ENCODE results near the gene TSPAN1.

Gene TSPAN1

DNA sequence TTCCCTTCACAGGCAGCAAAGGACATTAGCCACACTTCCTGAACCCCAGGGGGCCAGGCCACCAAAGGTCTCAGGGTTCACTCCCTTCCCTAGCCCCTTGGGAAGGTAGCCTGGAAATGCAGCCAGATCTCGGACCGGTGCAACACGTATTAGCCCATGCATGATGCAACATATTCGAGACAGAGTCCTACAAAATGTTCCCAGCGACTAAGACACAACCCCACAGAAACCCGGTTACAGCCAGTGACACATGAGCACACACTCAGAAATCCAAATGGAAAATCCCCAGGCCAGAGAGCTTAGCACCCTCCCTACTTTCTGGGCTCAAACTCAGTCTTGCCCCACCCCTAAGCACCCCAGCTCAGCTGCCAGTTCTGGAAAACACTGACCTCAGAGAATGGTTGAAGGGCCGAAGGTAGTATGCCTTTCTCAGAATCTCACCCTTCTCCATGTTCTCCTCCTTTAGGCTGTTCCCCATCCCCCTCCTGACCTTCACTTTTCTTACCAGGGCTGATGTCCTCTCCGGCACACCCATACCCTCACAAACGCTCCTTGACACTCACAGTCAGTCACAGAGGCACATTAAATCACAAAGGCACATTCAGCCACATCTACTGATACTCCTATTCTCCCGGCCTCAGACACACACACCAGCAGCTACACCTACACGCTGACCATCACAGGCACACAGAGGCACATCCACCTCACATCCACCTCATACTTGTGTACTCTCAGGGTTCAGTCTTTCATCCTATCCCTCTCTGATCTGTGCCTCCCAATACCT is at the start of gene TSPAN1:
Gene TSPAN1 (plus strand): TSS at position 640 of the 784 bp plus-strand sequence. CDS start 6,021 bp downstream, outside the sequence.
- DNase-seq (ENCODE audit: low read depth in 2 of 2): no peak

DNA sequence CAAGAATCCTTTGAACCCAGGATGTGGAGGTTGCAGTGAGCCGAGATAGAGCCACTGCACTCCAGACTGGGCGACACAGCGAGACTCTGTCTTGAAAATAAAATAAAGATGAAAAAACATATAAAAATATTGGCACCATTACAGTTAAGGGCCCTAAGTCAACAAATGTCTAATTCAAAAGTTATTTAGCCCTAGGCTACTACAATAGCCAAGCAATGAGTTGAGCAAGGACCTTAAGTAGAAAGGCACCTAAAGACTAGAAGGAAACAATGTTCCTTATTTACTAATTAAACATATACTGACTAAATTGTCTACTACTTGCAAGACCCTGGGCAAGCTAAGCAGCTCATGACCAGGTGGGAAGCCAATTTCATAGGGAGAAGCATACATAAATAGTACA is 46.5 kb upstream of the TSPAN1 start:
- no peak for DNase-seq (ENCODE audit: low read depth in 2 of 2)

DNA sequence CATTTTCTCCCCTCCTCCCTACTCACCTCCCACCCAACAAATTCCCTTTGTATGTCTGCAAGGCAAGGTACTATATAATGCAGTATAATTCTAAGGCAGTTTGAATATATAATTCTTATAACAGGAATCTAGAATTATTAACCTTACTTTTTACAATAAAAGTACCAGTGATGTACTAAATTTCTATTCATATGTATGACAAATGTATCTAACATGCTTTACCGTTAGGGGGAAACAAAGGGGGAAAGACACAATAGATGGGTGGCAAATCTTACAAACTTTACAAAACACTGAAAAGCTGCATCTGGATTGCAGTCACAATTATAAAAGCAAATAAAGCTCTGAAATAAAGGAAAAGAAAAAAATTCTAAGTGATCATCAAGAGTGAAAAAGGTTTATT is 44.8 kb upstream of the TSPAN1 start:
- DNase-seq (ENCODE audit: low read depth in 2 of 2): no peak

DNA sequence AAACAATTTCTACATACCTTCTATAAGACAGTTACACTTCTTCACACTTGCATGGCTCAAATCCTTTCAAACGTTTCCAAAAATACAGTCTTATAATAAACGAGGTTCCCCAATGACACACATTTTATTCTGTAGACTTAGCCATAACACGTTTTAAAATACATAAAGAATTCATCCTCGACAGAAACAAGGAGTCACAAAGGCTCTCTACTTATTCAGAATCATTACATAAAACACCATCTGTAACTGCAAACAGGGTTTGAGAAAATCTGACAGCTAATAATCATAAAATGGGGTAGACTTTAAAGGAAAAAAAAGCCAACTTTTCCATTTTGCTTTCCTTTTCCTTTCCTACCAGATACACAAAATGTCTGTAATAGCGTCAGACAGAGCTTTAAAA is 44.3 kb upstream of the TSPAN1 start:
- DNase-seq (ENCODE audit: low read depth in 2 of 2): no peak

GRCh38 chr1:46131093-46131492 is 43.8 kb upstream of the TSPAN1 start:
- no peak for DNase-seq (ENCODE audit: low read depth in 2 of 2)

DNA sequence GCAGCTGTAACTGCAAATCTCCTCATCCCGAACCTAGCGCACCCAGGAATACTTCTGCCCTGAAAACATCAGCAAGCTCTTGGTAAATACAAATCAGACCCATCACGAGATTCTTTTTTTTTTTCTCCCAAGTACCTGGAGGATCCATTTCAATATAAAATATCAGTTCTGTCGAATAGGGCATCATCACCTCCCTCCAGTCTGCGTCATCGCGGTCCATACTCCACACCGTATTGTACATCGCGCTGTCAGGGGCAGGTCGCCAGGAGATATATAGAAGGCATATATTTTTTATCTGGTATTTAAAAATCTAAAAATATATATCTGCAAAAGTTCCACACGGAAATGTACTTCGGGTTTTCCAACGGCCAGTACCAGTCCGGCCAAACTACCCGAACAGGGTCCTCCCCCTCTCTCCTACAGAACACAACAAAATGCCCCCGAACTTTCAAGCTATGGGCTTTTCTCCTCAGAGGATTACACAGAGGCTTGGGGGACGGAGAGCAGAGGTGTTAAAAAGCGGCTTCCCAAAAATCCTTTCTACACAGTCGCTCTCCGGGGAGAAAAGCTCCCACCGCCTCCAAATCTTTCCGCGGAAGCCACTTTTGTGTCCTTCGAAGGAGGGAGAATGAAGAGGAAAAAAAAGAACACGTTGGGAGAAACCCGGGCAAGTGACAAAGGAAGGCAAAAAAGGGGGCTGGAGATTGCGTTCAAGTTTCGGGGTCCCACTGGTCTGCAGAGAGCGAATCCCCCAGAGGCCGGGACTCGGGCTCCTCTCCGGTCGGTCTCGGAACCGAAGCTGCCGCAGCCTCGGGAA is 43.0 kb upstream of the TSPAN1 start:
- peak; percentile 6 to 13 for DNase-seq (ENCODE audit: low read depth in 2 of 2)

DNA sequence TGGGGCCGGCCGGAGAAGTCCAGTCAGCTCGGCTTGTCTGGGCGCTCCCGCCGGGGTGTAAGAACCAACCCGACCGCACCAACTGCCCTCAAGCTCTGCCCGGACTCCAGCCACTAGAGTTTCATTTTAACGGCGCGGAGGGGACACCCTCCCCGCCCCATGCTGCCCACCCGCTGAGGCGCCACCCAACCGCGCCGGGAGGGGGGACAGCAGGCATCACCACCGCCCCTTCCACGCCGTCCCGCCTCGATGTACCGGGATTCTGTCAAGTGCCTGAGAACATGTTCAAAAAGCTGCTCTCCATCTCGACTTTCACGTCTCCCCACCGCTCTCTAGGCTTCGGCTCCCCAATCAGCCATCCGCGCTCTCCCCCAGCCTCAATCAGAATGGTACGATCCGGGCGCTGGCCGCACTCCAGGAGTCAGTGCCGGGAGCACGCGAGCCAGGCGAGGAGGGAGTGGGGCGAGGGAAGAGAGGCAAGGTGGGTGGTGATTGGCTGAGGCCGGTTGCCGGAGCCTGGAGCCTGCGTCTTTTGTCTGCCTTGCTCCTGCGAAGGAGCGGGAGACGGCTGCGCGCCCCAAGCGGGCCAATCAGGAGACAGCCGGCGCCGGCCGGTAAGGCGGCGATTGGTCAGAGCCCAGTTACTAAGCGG is 42.2 kb upstream of the TSPAN1 start, which contains the start of gene PIK3R3:
Gene PIK3R3 (minus strand): TSS at position 101 of the 652 bp plus-strand sequence. CDS start 677 bp downstream, outside the sequence.
- peak; percentile 77 to 90 for DNase-seq (ENCODE audit: low read depth in 2 of 2)

GRCh38 chr1:46133181-46133658 is 41.7 kb upstream of the TSPAN1 start:
- no peak for DNase-seq (ENCODE audit: low read depth in 2 of 2)

DNA sequence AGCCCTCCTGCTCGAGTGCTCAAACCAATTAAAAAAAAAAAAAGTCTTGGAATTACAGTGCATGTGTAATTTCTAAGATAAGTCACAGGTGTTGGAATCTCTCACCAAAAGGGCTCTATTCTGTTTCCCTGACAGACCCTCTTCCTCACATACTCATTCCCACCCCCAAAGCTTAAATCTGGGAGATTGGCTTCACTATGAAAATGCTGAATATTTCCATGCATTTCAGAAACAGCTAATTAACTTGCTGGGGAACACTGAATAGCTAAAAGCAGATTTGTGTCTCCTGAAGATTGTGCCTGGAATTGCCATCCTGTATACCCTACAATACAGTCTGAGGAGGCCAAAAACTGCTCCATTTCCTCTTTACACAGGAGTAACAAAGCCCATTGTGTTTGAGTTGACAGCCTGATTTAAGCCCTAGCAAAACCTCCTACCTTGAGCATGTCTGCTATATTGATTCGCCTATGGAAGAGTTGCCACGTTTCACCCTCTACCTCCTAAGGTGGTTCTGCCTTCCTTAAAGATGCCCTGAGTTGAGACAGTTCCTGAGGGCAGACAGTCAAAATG is 41.0 kb upstream of the TSPAN1 start:
- no peak for DNase-seq (ENCODE audit: low read depth in 2 of 2)

DNA sequence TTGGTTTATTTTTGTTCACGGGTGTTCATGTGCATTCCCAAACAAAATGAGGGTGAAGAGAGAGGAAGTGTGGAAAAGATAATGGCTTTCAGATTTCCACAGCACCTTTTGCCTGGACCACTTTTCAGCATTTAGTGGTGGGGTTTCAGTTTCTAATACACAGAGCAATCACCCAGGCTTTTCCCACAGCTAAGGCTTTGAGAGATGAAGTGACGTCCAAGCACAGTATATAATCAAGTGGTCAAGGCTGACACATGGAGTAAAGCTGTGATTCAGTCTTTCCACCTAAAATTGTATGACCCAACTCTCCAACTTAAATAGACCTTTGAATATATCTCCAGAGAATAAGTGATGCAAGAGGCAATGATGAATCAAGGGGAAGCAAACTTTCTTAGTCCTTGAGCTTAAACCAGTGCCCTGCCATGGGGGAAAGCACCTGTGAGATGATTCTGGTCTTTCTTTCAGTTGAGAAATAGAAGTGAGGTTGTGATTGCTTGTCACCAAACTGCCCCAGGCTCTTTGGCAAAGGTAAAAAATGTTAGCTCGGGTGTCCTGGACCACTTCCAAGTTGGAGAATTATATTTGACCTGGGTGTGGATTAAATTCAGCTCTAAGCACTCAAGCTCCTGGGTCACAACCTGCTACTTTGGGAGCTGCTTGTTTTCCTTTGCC is 40.1 kb upstream of the TSPAN1 start:
- no peak for DNase-seq (ENCODE audit: low read depth in 2 of 2)

GRCh38 chr1:46136711-46137110 is 38.2 kb upstream of the TSPAN1 start:
- no peak for DNase-seq (ENCODE audit: low read depth in 2 of 2)

- no peak for DNase-seq (ENCODE audit: low read depth in 2 of 2)
These were observed 37.0 kb upstream of the TSPAN1 start for GRCh38 chr1:46137916-46138315.

- no peak for DNase-seq (ENCODE audit: low read depth in 2 of 2)
These were observed 26.6 kb upstream of the TSPAN1 start for GRCh38 chr1:46148318-46148717.

DNA sequence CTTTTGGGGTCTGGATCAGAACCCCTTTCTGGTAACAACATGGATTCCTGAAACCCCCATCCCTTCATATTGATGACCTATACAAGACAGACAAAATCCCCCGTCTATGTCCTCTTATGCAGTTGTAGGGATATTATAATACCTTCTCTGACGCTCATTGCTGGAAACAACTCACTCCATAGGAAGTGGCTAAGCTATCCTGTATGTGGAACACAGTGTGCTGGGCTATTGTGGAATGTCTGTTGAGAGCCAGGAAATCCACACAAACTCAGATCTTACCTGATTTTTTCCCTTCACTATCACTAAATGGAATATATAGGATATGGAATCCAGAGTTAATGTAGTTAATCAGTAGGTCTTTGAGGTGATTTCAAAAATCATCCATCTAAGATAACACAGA is 24.8 kb upstream of the TSPAN1 start:
- DNase-seq (ENCODE audit: low read depth in 2 of 2): no peak

- DNase-seq (ENCODE audit: low read depth in 2 of 2): no peak
These were observed 22.9 kb upstream of the TSPAN1 start for GRCh38 chr1:46152016-46152415.

DNA sequence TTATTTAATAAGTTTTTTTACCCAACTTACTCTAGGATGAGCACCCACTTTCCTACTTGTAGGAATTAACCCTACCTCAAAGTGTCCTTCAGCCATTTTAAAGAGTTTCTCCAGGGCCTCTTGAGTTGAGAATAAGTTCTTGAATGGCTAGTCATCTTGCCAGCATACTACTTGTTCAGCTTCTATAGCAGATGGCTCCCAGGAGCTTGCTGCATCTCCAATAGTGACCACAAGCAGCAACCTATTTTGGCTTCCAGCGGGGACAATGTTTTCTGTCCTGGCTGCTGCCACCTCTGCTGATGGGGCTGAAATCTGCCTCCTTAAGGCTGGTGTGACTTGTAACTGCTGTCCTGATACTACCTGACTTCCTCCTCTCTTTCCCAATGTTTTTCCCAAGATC is 21.7 kb upstream of the TSPAN1 start:
- no peak for DNase-seq (ENCODE audit: low read depth in 2 of 2)

GRCh38 chr1:46153732-46154131 is 21.2 kb upstream of the TSPAN1 start:
- DNase-seq (ENCODE audit: low read depth in 2 of 2): no peak

DNA sequence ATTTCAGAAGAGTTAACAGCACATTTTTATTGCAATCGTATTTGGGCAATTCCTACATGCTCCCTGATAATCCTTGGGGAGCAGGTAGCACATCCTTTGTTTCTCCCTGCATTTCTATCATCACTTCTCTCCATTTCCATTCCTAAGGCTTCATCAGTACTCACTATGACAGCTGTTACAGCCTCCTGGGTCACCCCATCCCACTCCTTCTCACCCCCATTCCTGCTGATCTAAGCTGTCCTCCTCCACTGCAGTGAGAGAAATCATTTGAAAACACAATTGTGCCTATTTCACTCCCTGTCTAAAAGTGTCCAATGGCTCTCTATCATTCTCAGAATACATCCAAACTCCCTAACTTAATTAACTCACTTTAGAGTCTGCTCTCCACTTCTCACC is 17.0 kb upstream of the TSPAN1 start:
- DNase-seq (ENCODE audit: low read depth in 2 of 2): no peak

GRCh38 chr1:46158312-46159281 is 16.3 kb upstream of the TSPAN1 start:
- no peak for DNase-seq (ENCODE audit: low read depth in 2 of 2)

DNA sequence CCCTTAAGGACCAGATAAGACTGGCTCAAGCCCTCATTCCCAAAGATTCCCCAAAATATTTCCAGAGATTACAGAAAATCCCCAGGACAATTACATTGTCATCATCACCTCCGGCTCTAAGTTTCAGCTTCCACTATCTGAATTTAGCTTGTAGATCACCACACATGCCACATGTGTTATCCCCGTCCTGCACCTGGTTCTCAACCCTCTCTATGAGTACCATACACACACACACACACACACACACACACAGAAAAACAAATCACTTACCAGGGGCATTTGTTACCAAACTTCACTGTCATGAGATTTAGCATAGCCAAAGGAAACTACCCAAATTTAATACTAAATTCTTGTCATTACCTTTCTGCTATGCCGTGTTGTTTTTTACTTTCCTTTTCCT is 15.4 kb upstream of the TSPAN1 start:
- no peak for DNase-seq (ENCODE audit: low read depth in 2 of 2)
